EL (cell line): ENCODE results near the gene LDLRAD3.

Source experiments
- DNase-seq: peaks from one replicate; pipeline ENCODE4 v3.0.0-alpha.2; 2016

Gene LDLRAD3

GRCh38 chr11:36053862-36054261 is 110.0 kb downstream of the LDLRAD3 start:
- DNase-seq, result no peak

- no peak for DNase-seq
These were observed 110.8 kb downstream of the LDLRAD3 start for GRCh38 chr11:36054628-36055027.

- DNase-seq, result peak; percentile 43
These were observed 112.4 kb downstream of the LDLRAD3 start for GRCh38 chr11:36056160-36056751.

GRCh38 chr11:36057379-36058042 is 113.6 kb downstream of the LDLRAD3 start:
- DNase-seq, result no peak

GRCh38 chr11:36059660-36060059 is 115.8 kb downstream of the LDLRAD3 start:
- no peak for DNase-seq

GRCh38 chr11:36060926-36061325 is 117.1 kb downstream of the LDLRAD3 start:
- DNase-seq, result no peak

- DNase-seq, result no peak
These were observed 117.6 kb downstream of the LDLRAD3 start for GRCh38 chr11:36061471-36061870.

GRCh38 chr11:36062796-36063365 is 119.0 kb downstream of the LDLRAD3 start:
- no peak for DNase-seq

- DNase-seq, result peak; percentile 15
These were observed 121.6 kb downstream of the LDLRAD3 start for GRCh38 chr11:36065436-36065835.

- DNase-seq, result no peak
These were observed 123.0 kb downstream of the LDLRAD3 start for GRCh38 chr11:36066891-36067290.

GRCh38 chr11:36069576-36070212 is 125.8 kb downstream of the LDLRAD3 start:
- no peak for DNase-seq

GRCh38 chr11:36070213-36070953 is 126.5 kb downstream of the LDLRAD3 start:
- DNase-seq, result no peak

- DNase-seq, result no peak
These were observed 127.1 kb downstream of the LDLRAD3 start for GRCh38 chr11:36070954-36071330.

- no peak for DNase-seq
These were observed 128.1 kb downstream of the LDLRAD3 start for GRCh38 chr11:36071917-36072500.

GRCh38 chr11:36073411-36074203 is 129.7 kb downstream of the LDLRAD3 start:
- peak; percentile 75 for DNase-seq

- peak; percentile 81 for DNase-seq
These were observed 131.1 kb downstream of the LDLRAD3 start for GRCh38 chr11:36074941-36075431.

GRCh38 chr11:36077368-36077767 is 133.5 kb downstream of the LDLRAD3 start:
- DNase-seq, result no peak

GRCh38 chr11:36077886-36078685 is 134.2 kb downstream of the LDLRAD3 start:
- no peak for DNase-seq

- no peak for DNase-seq
These were observed 134.8 kb downstream of the LDLRAD3 start for GRCh38 chr11:36078686-36079055.

GRCh38 chr11:36079878-36080675 is 136.2 kb downstream of the LDLRAD3 start:
- DNase-seq, result no peak
